GM19372 (cell line): ENCODE measurements around the gene MDFIC2.

Experiments used
- ATAC-seq: cut with Tn5 transposase; IDR thresholded peaks from one replicate; pipeline ENCODE4 v1.9.1; 2021; ENCODE audit warnings: mild to moderate bottlenecking, low read depth, moderate library complexity; ENCODE audit not compliant: unreplicated experiment

Gene MDFIC2

GRCh38 chr3:70185661-70186060 is 126.8 kb downstream of the MDFIC2 start:
- no peak for ATAC-seq

DNA sequence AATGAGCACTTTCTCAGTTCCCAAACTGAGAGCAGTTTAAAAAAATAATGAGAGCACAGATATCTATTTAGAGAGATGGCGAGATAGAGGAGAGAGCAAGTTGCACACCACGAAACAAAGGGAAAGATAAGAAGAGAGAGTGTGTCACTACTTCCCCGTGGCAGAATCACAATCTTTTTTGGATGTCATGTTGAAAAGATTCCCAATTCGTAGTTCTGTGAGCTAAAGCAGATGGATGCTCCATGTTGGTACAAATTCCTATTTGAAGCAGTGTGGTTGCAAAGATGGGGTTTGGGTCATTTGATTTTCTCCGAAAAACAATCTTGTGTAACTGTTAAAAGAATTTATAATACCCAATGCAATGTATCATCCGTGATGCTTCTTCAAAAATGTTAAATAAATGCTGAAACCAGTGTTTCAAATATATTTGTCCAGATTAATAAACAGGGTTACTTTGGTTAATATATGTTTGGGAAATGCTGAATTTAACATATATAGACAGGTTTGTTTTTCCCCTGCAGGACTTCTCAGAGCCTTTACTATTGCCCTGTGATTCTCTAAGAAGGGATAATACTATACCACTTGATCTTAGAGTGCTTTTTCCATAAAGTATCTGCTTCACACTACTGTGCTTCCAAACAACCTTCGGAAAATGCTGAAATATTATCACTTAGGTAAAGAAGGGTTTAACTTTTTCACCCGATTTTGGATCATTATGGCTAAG is 128.5 kb downstream of the MDFIC2 start:
- no peak for ATAC-seq

- no peak for ATAC-seq
Observed at GRCh38 chr3:70182166-70182565, 130.3 kb downstream of the MDFIC2 start.

- ATAC-seq = no peak
Observed at GRCh38 chr3:70180664-70181063, 131.8 kb downstream of the MDFIC2 start.

DNA sequence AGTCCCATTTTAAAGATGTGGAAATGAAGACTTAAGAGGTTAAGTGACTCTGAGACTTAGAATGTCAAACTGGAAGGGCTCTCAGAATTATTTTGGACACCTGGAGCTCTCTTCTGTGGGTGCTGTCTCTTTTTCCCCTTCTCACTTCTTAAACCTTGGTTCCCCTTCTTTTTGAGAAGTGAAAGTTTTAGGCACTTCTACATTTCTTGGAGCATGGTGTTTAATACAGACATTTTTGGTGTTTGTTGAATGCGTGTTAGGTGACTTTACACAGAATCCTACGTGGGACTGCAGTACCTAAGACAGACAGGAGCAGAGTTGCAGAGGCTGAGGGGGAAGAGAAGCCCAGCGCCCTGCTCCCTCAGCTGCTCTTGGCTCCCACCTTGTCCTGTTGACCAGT is 133.3 kb downstream of the MDFIC2 start:
- ATAC-seq = no peak

GRCh38 chr3:70177881-70178645 is 134.4 kb downstream of the MDFIC2 start:
- ATAC-seq = no peak

- ATAC-seq = no peak
Observed at GRCh38 chr3:70176224-70176623, 136.2 kb downstream of the MDFIC2 start.

GRCh38 chr3:70156808-70157207 is 155.6 kb downstream of the MDFIC2 start:
- ATAC-seq = no peak

DNA sequence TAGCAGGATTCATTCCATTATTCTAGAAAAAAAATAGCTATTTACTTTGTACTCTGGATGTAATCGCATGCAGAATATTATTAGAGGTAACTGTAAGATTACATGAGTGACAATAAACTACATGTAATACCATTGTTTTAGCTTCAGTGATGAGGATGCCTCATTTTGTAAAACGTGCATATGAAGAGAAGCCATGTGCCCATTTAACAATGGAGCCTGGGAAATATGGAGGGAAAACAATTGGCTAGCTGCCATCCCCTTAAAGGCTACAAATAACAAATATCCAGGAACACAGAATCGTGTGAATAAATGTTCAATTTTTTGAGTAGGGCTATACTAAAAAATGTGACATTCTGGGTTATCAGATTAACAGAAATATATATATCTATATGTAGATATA is 161.8 kb downstream of the MDFIC2 start:
- no peak for ATAC-seq

DNA sequence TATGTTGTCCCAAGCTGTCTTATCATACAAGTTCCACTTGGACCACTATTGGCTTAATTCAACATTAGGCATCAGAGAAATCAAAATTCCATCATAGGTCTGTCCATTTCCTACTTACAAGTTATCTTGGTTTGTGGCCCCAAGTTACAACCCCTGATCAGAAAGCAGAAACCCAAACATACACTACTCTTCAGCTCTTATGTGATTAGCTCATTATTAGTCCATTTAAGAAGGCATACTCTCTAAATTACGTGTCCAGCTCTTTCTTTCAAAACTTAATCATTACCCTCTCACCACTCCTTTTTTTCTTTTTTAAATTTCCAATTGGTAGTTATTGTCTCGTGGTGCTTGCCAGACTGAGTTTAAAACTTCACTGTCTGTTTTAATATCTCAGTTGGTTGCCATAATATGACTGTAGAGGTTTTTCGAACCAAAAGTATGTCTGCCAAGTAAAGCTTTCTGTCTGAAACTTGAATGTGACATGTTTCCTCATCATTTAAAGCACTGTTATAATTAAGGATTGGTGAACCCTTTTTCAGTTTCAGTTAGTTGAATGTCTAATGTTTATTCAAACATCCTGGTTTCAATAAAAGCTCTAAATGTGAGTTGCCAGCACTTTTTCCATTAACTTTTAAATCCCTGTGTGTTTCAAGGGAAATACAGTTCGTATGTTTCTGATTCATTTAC is 162.6 kb downstream of the MDFIC2 start:
- no peak for ATAC-seq
